ENCODE data around the gene CMTR2.

CMTR2 gene

DNA sequence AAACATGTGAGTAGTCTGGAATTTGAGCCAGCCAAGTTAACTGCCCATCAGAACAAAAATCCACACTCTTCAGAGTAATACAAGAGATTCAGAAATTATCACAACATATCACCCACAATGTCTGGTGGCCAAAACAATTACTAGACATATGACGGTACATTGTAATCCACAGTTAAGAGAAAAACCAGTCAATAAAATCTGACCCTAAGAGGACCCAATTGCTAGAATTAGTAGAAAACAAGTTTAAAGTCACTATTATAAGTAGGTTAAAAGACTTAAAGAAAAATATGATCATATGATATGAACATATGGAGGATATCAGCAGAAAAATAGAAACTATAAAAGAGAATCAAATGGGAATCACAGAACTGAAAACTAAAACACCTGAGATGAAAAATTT is 15.8 kb downstream of the CMTR2 start:
- DNase-seq = no peak

DNA sequence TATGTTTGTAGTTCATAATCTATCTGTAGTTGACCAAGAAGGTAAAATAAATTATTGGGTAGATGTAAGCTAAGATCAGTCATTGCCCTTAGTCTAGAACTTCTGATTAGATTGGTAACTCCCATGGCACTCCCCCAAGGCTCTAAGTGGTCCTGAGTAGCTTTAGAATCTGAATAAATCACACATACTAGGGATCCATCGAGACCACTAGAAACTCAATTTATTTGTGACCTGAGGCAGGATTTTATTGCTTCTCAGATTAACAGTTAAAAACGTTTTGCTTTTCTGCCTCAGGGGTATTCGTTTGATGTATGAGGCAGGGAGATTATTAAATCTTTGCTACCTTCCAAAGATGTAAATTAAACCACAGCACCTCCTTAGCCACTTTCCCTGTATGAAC is 24.9 kb downstream of the CMTR2 start:
- DNase-seq = no peak

GRCh38 chr16:71263582-71263981 is 25.6 kb downstream of the CMTR2 start:
- DNase-seq = no peak

DNA sequence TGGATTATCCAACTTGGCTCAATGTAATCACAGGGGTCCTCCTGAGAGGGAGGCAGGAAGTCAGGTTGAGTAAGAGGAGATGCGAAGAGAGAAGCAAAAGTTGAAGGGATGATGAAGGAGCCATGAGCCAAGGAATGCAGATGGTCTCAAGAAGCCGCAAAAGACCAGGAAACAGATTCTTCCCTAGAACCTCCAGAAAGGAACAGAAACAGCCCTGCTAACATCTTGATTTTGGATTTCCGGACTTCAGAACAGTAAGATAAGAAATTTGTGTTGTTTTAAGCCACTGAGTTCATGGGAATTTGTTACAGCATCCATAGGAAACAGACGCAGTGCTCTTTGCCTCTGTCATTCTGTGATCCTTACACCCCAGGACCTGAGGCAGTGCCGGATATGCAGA is 26.8 kb downstream of the CMTR2 start:
- DNase-seq = no peak

- no peak for DNase-seq
These were observed 28.2 kb downstream of the CMTR2 start for GRCh38 chr16:71260995-71261394.

DNA sequence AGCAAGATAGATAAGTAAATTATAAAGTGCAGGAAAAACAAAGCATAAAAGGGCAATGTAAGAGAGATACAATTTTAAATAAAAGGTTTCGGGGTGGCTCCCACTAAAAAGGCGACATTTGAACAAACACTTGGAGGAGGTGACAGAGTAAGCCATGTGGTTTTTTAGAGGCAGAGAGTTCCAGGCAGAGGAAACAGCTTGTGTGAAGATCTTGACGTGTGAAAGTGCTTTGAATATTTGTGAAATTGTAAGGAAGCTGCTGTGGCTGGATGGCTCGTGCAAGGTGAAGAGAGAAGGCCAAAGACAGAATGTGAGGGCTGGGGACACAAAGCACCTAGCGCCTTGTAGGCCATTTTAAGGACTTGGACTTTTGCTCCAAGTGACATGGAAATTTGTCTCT is 30.1 kb downstream of the CMTR2 start:
- DNase-seq = no peak

DNA sequence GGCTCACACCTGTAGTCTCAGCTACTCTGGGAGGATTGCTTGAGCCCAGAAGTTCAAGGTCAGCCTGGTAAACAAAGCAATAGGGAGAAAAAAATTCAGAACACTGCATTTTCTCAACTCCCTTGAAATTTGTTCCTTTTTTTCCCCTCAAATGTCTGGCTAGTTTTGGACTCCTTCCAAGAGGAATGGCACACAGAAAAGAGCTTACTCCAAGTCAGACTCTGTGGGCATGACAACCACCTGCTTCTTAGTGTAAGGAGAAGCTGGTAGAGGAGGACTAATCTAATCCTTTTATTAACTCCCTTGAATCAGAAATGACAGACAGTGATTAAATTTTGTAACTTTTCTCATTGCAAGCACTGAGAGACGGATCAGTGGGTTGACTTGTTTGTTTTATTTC is 30.8 kb downstream of the CMTR2 start:
- peak; percentile 19 to 49 (median 38) for DNase-seq

DNA sequence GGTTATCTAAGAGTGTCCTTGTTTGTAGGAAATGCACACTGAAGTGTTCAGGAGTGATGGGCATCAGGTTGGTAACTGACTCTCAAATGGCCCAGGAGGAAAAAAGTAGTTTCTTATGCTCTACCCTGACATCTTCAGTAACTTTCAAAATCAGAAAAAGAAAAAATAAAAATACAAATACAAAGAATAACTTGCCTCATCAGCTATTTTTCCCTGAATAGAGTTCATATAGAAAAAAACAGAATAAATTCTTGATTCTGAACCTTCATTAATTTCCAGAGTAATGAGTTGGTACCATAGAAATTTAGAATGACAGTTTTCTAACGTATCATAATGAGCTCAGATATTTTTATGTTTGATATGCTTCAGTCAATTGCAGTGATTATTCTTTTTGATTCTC is 31.4 kb downstream of the CMTR2 start:
- DNase-seq = no peak

GRCh38 chr16:71255721-71256120 is 33.5 kb downstream of the CMTR2 start:
- no peak for DNase-seq

DNA sequence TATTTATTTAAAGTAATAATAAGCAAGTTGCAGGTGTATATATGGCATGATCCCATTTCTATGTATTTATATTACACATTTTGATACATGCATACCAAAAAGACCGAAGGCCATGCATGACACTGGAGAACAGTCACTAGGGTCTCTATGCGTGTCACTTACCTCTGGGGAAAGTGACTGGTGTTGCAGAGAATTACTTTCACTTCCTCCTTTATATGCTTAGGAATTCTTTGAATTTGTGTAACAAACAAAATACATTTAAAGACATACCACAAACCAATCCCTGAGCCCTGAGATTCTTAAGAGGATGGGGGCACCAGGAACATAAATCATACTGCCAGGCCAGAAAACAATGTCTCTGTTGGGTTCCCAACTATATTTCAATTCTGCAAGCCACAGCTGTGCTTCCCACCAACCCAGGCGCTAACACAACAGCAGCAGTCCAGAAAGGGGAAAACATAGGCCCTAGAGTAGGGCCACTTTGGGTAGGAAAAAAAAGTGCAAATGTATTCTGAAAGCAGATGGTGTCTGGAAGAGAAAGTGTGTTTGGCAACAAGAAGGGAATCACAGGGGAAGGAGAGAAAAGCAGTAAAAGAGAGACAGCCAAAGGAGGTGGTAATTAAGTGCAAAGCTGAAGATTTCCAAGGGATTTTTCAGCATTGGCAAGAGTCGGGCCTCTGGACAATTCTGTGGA is 34.2 kb downstream of the CMTR2 start:
- peak; percentile 51 to 70 (median 57) for DNase-seq

DNA sequence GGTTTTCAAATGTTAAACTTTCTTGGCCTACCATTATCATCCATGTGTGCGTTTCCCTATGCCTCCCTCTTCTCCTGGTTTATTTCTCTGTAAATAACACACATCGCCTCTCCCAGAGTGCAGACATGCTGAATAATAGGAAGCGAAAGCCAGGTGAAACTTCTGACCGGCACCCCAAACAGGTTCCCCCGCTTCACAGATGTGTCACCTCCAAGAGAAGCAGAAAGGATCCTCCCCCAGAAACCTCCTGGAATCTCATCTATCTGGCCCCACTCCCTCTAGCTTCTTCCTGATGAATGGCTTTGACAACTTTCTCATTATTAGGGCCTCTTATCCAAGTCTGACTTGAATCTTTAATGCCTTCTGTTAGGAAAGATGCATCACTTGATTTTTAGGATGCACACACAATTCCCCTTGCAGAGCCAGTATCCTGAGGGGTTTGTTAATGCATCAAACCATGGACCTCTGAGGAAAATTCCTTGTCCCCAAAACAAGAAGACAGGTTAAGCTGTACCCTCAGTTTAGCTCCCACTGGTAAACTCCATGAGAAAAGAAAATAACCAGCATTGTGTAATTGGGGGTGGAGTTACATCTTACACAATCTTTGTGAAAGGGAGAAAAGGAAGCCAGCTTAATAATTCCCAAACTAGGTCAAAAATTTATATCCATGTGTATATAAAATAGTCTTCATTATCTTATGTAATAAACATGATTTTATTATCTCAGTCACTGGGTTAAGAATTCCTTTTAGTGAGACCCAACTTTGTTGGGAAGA is 38.6 kb downstream of the CMTR2 start:
- peak; percentile 64 to 84 (median 66) for DNase-seq

- DNase-seq = peak; percentile 38 to 46 (median 44)
These were observed 39.8 kb downstream of the CMTR2 start for GRCh38 chr16:71249399-71249798.

GRCh38 chr16:71247478-71247877 is 41.7 kb downstream of the CMTR2 start:
- no peak for DNase-seq

DNA sequence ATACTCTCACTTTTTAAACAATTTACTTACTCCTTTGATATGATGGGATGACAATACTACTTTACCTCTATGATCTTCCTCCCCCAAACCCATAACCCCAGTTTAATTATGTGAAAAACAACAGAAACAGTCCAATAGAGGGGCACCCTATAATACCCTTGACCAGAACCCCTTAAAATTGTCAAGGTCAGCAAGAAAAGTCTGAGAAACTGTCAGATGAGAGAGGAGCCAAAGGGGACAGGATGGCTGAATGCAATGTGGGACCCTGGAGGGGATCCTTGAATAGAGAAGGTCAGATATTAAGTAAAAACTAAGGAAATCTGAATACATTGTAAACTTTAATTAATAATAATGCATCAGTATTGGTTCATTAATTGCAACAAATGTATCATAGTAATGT is 42.9 kb downstream of the CMTR2 start:
- DNase-seq = no peak

GRCh38 chr16:71244521-71244920 is 44.7 kb downstream of the CMTR2 start:
- peak; percentile 20 to 52 (median 32) for DNase-seq

- DNase-seq = no peak
These were observed 46.6 kb downstream of the CMTR2 start for GRCh38 chr16:71242601-71243000.

DNA sequence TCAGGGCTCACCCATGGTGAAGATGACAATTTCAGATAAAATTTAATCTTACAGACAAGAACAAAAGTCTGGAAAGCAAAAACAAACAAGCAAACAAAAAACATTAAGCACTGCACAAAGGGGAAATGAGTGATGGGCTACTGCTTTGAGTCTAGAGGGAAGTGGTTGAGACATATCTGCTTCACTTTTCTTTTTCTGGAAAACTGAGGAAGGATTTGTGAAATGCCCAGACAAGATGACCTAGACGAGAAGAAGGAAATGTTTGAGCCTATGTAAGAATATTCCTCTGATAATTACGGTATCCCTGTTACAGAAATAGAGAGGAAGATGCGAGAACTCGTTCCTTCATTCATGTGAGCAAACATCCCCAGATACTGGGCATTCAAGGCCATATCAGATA is 47.2 kb downstream of the CMTR2 start:
- peak; percentile 23 to 36 (median 32) for DNase-seq
